HG03432 (cell line): ENCODE results near the gene TMEM242.

Experiments
- ATAC-seq: cut with Tn5 transposase; IDR thresholded peaks from one replicate; pipeline ENCODE4 v1.9.1; 2021; ENCODE audit warnings: mild to moderate bottlenecking, moderate library complexity; ENCODE audit not compliant: unreplicated experiment

Gene TMEM242

DNA sequence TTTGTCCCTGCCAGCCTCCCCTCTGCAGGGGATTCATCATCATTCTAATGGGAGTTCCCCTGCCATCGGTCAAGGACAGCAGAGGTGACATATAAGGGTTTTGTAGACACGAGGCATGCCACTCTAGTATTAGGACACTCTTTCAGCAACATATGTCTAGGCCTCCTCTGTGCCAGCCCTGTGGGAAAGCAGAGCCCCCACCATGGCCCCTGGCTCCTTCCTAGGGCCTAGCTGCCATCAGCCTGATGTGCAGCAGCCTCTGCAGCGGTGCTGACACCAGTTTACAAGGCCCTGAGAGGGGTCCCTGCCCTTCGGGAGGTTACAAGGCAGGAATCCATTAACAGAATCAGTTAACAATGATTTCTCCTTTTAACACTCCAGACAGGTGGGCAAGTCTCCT is 32.5 kb downstream of the TMEM242 start:
- ATAC-seq: no peak

DNA sequence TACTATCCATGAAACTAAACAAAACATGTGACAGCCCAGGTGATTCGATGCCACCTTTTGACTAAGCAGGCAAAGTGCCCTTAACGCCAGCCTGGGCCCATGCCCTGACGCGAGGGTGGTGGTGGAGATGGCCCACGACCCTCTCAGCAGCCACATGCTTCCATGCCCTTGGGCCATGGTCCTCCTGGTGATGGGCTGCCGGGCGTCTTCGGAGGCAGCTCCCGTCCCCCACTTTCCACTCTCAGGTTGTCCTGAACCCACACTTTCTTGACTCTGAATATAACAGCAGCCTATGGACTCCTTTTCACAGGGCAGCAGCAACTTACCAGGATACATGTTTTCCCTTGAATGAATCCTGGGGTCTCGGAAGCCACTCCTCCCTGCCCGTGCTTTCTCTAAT is 33.6 kb downstream of the TMEM242 start:
- ATAC-seq: no peak

DNA sequence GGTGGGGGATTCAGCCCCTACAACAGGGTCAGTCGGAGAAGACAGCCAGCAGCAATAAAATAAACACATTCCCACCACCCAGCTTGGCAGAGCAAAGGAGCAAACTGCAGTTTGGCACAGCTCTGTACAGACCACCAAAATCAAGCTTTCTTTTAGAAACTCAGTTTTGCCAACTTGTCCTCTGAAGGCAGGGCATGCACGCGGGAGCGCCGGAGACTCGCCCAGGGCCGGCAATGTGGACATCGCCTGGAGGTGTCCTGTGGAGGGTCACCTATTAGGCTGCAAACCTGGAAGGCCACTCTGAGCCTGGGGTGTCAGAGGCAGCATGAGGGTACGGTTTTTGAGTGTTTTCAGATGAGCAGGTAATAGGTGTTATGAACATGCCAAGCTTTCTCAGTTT is 34.7 kb downstream of the TMEM242 start:
- ATAC-seq: no peak

DNA sequence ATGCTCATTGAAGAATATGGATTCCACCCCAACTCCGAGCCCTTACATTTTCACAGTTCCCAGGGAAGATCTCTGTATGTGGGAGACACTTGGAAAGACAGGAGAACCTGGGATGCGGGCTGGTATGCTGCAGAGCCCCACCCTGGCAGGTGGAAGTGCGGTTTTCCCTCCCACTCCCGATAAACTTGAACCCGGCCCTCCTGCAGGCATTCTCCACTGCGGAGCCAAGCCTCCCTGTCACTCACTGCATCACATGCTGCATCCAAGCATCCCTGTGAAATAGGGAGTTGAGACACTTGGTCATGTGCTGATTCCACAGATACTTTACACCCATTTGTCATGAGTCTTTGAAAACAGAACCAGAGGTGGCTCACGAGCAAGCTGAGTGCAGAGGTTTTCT is 35.4 kb downstream of the TMEM242 start:
- ATAC-seq: no peak

DNA sequence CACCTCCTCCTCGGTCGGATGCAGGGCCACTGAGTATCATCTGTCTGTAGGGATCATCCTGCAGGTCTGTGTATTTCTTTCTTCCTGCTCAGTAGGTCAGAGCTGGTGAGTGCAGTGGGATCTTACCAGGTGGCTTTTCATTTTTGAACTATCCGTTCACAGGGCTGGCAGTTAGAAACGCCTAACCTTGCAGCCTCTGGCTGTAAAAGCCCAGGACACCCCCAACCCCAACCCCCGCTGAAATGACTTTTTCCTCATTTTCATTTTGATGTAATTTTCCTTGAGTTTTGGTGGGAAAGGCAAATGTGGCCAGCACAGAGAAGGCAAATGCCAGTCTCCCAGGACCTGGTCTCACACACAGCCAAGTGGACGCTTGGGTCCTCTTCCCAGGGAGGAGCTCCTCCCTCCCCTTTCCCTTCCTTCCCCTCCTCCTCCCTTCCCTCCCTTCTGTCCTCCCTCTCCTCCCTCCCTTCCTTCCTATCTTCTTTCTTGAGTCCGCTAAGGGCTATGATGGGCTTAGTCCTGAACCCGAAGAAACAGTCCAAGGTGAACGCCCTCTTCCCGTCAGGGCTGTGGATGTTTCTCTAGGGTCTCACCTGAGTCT is 36.0 kb downstream of the TMEM242 start:
- ATAC-seq: no peak

DNA sequence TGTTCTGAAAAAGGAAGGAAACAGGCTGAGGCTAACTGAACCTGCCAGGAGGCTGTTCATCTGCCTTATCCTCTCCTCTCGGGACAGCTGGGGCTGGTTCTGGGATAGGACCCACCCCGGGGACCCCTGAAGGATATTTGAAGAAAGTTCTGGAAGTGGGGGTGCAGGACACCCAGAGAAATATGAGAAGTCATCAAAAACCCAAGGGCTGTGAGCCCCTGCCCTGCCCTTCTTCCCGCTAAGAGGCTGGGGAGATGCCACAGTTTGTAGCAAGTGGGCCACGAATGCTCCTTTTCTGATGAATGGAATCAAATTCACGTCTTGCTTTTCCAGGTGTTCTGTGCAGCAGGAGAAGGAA is 37.9 kb downstream of the TMEM242 start:
- ATAC-seq: no peak

DNA sequence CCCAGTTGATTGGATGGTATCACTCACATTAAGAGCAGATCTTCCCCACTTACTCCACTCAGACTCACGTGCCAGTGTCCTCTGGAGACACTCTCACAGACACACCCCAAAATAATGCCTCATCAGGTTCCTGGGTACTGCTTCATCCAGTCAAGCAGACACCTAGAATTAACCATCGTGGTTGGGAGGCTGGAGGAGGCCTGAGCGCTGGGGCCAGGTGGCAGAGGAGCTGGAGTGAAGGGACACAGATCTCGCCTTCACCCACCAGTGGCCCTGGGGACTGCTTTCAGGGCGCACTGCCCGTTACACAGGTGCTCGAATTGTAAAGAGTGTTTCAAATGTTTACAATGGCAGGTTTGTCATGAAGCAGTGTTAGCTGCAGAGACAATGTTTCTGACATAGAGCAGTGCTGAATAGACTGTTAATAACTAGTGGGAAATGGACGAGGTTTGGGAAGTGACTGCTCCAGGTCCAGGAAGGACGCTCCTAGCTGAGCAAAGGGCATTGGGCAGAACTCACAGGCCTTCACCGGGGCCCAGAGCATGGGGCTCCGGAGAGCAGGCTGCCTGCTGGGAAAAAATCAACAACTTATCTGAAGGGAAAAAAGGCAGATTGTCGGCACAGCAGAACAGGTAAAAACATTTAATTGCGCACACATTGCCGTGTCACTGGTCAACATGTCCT is 38.4 kb downstream of the TMEM242 start:
- ATAC-seq: no peak

DNA sequence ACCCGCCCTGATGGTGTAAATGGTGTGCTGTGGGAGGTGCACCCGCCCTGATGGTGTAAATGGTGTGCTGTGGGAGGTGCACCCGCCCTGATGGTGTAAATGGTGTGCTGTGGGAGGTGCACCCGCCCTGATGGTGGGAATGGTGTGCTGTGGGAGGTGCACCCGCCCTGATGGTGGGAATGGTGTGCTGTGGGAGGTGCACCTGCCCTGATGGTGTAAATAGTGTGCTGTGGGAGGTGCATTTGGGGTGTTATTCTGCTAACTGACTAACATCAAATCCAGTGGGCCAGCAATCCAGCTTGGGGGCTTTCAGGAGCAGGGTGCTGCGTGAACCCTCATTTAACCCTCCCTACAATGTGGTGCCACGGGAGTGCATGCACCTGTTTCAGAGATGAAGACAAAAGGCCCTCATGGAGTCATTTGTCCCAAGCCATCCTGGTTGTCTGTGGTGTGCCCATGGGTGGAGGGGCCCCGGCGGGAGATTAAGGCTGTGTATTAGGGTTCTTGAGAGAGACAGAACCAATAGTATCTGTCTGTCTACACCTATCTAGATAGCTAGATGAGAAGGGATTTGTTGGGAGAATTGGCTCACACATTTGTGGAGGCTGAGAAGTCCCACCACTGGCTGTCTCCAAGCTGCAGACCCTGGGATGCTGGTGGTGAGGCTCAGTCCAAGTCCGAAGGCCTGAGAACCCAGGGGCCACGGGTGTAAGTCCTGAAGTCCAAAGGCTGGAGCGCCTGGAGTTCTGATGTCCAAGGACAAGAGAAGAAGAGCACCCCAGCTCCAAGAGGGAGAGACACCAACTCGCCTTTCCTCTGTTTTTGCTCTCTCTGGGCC is 39.2 kb downstream of the TMEM242 start:
- no peak for ATAC-seq

DNA sequence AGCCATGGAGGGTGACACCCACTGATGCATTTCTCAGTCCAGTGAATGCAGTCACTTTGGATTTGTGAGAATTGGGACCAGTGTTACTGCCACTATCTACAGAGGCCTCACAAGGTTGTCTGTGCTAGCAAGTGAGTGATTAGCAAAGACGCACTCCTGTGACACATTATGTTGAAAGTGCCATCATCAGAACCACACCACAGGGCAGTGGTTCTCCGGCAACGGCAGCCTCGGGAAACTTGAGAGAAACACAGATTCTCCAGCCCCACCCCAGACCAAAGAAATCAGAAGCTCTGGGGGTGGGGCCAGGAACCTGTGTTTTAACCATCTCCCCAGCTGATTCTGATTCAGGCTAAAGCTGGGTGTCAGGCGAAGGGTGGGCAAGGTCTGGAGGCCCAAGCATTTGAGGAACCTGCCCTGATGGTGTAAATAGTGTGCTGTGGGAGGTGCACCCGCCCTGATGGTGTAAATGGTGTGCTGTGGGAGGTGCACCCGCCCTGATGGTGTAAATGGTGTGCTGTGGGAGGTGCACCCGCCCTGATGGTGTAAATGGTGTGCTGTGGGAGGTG is 39.9 kb downstream of the TMEM242 start:
- ATAC-seq: no peak

DNA sequence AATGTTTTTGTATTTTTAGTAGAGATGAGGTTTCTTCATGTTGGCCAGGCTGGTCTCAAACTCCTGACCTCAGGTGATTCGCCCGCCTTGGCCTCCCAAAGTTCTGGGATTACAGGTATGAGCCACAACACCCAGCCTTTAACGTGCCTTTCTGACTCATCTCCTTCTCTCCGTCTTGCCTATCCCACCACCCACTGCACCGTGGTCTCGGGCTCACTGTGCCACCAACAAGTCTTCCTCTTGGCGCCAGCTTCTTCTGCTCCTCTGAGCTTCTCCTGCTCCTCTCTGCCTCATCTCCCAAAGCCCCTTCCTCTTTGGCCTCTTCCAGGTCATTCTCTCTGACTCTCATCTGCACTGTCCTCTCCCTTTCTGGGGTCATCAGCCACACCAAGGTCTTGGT is 41.0 kb downstream of the TMEM242 start:
- no peak for ATAC-seq

DNA sequence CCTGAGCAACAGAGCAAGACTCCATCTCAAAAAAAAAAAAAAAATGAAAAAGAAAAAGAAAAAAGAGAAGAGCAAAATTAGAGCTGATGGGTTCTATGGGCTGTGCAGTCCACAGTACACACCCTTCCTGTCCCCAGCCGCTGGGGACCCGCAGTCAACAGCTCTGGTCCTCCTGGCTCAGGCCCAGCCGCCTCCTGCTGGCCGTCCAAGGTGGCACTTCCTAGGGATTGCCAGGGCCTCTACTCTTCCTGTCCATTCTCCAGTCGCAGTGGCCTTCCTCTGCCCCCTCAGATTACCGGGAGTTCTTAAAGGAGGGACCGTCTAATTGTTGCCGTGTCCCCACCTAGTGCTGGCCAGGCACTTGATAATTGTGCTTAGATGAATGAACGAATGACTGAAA is 41.7 kb downstream of the TMEM242 start:
- ATAC-seq: no peak

DNA sequence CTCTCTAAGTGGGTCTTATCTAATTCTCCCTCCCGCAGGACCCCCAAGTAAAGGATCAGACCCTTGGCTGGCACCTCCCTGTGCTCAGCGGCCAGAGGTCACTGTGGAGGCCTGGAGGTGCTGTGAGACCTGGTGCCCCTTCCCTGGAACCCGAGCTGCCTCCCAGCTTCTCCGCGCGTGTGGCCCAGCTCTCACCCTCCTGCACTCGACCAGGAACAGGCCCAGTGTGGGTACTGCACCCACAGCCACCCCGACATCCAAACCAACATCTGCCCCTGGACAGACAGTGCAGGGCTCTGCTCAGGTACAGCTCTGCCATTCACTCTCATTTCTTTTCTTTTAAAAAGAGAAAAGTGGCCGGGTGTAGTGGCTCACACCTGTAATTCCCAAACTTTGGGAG is 42.4 kb downstream of the TMEM242 start:
- ATAC-seq: no peak

DNA sequence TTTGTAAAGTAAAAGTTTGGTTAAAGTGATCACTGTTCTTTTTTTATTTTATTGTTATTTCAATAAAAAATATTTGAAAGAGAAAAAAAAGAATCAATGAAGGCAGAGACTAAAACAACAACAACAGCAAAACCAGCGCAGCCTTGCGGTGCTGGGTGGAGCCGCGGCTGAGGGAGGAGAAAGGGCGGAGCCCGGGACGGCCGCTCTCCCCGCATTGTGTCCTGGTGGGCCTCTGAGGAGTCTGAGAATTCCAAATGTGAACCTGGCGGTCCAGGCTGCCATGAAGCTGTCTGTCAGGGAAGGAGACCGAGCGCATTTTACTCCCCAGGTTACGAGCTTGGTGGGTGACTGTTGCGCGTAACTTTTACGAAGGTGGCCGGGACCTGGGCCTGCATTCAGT is 43.2 kb downstream of the TMEM242 start:
- no peak for ATAC-seq

DNA sequence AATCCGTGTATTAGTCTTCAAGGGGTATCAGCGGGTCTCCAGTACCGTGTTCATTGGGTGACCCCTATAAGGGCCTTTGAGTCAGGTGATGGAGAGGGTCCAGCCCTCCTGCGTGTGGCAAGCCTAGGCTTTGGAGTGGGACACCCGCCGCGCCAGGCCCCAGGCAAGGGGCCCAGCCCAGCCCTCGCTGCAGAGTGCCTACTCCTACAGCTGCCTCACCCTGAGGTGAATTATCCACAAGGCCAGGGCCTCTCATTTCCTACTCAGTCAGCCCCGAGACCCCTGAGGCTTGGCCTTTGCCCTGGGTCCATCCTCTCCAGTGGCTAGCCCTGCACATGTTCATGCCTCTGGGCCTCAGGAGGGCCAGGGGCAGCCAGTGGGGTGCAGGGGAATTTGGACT is 45.1 kb downstream of the TMEM242 start:
- no peak for ATAC-seq

DNA sequence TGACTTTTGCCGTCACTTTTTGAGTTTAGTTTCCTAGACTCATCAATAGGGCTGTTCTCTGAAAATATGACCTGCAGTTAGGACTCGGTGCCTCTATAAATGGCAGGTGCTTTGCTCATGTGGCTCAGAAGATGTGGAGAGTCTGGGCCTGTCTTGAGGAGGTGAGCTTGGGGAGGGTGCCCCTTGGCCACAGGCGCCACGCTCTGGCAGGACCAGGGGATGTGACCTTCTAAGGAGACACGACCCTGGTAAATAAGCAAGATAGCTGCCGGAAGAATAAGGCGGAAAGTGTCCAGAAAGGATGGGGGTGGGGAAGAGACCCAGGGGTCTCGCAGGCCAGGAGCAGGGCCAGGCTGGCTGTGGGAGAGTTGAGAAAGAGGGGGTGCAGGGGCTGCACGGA is 46.6 kb downstream of the TMEM242 start:
- ATAC-seq: no peak

DNA sequence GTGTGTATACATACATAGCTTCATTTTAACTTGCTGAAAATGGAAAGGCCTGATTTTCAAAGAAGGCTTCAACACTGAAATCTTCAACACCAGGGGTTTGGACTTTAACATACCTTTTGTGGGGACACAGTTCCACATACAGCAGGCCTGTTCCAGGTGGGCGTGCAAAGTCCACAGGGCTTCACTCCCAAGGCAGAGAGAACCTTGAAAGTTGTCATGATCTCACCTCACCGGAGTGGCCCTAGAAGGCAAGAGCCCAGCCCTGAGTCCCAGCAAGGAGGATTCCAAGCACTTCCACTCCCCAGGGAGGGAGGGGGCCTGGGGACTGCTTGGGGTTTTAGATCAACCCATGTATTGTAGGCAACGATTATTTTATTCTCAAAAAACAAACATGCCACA is 47.2 kb downstream of the TMEM242 start:
- ATAC-seq: no peak

DNA sequence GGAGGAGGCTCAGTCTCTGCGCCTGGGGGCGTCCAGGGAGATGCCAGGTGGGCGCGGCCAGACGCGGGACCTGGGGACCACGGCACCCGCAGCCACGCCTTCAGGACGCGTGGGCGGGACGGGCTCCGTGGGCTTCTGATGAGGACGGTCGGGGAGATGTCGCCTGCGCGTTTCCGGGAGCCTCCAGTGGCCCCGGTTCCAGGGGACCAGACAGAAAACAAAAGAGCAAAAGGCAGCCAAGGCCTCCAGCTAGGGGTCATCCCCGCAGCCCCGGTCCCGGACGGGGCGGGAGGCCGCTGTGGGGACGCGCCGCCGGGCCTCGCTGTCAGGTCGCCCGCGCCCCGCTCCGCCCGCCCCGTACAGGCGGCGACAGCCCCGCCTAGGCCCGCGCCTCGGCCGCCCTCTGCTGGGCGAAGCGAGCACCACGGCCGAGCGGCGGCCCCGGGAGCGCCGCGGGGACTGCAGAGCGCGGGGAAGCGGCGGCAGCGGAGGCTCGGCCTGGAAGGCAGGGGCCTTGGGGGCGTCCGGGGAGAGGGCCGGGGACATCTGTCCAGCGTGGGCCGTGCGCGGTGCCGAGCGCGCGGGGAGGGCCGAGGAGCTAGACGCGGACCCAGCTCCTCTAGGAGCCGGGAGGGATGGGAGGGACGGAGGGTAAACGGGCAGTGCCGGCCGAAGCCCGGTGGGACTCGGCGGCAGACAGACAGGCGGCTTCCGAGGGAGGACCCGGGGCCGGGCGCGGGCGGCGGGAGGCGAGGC is 48.7 kb downstream of the TMEM242 start:
- peak; percentile 98 for ATAC-seq

DNA sequence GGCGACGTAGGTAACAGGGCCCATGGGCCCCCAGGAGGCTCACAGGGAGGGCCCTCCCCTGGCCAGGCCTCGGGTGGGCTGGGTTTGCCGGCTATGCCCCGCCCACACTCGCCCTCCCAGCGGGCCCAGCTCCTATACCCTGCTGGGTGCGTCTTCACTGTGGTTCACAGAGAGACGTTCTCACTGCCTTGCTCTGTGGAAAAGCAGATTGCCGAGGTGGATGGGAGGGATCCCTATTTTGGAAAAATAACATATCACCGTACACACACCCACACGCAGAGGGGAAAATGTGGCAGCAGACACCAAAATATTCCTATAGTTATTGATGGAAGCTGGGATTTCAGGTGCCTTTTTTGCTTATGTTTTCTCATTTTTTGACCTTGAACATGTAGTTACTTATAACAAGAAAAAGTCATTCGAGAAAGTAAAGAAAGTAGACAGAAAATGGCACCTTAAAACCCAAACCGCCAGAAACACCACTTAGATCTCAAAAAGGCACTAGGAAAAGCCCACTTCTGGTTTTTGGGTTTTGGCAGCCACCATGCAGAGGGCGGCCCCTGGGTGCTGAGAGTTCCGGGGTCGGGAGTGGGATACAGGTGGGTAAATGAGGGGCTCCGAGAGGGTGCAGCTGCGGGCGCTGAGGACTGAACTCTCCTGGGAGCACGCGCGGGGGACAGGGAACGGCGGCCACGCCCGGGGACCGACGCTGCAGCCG is 49.4 kb downstream of the TMEM242 start:
- peak; percentile 47 for ATAC-seq

DNA sequence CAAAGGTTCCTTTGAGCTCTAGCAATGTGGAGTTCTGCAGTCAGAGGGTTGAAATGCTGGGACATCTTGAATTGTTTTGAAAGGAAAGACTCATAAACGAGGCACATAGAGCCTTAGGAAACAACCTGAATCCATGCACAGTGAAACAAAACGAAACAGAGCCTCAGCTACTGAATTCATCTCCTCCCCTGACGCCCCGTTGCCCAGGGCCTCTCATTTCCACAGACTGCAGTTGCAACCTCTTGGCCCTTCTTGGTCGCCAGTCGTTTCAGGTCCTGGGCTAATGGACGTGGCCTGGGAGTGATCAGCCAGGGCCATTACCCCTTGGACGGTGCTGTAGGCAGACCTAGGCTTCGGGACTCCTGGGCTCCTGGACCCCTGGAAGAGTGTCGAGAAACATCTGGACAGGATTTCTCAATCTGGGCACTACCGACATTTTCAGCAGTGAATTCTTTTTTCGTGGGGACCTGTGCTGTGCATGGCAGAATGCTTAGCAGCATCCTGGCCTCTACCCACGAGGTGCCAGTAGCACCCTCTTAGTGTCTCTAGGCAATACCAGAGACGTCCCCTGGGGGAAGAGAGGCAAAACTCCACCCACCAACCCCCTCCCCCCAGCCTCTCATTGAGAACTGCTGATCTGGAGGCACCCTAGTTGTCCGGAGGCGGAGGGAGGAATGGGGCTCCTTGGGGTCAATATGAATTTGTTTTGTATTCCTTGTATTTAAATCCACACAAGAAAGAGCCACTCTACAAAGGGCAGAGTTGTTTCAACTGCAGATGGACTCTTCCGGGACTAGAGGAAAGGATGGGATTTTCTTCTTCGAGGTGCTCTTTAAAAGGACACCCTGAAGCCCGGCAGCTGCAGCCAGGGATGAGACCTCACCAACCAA is 50.2 kb downstream of the TMEM242 start:
- no peak for ATAC-seq

DNA sequence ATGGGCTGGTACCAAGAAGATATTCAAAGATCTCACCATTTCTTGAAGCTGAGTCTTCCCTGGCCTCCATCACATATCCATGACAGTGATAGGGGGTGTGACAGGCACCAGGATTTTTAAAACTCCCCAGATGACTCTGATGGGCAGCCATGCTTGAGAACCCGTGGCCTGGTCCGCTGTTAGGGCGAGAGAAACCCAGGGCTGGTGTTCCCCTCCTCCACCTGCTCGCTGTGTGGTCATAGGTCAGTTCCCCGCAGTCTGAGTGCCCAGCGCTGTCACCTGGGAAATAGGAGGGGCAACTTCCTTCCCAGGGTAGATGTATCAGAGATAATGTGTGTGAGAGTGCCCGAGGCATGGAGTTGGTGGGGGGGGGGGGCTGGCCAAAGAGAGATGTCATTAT is 50.9 kb downstream of the TMEM242 start:
- ATAC-seq: no peak
